DMS53 (cell line): ENCODE measurements around the gene CCSAP.
"Not testable (repeated sequence)": the region's sequence is repeated elsewhere in the genome, so short reads cannot be mapped to it uniquely, and the experiment has no call there.

Source experiments
- DNase-seq: peaks from one replicate; lab custom pipeline; 2025; lab: John Stamatoyannopoulos, UW

Gene CCSAP, protein sequence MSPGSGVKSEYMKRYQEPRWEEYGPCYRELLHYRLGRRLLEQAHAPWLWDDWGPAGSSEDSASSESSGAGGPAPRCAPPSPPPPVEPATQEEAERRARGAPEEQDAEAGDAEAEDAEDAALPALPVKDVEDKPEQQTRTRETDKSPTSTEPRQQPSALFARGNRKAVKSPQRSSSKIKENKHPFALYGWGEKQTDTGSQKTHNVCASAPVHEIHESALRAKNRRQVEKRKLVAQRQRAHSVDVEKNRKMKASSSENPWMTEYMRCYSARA

DNA sequence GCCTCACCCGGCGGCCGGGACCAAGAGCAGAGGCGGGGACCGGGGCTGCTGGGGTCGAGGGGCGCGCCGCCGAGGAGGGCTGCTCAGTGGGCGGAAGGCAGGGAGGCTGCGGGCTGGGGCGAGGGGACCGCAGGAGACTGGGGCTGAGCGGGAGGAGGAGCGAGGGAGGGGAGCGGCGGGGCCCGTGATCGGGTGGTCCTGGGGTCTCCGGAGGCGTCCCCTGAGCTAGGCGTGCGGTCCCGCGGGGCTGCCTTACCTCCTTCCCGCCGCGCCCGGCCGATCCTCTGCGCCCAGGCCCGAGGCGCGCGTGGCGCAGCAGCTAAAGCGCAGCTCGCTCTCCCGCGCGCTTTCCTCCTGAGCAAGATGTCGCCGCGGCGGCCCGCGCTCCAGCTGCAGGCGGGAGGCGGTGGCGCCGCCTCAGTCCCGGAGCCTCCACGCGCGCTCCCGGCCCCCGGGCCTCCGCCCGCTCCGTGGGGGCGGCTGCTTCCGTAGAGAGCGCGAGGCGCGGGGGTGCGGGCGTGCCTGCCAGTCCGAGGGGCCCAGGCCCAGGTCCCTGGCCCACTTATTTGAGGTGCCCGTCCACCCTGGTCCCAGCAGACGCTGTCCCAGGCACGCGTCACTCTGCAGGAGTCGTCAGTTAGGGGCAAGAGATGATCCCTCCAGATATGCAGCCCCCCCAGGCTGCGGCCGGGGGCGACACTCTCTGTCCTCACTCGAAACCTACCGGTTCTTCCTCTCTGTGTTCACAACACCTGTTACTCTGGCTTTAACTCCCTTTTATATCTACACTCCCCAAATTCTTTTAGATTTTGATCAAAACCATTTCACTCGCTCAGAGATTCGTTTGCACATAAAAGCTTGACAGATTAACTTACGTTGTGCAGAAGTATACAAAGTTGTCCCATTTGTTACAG is at the start of gene CCSAP:
Gene CCSAP (minus strand): TSS at position 392 of the 914 bp plus-strand sequence. CDS start 582 bp downstream, outside the sequence.
- peak; percentile 84 for DNase-seq

DNA sequence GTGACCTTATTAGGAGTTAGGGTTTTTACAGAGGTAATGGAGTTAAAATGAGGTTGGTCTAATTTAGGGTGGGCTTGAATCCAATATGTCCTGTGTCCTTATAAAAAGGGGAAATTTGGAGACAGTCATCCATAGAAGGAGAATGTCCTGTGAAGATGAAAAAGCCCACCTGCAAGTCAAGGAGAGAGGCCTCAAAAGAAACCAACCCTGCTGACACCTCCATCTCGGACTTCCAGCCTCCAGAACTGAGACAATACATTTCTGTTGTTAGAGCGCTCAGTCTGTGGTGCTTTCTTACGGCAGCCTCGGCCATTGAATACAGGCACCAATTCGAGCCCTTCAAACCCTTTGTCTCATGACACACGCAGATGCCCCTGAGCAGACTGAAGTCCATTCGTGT is 47.3 kb upstream of the CCSAP start:
- DNase-seq: no peak

DNA sequence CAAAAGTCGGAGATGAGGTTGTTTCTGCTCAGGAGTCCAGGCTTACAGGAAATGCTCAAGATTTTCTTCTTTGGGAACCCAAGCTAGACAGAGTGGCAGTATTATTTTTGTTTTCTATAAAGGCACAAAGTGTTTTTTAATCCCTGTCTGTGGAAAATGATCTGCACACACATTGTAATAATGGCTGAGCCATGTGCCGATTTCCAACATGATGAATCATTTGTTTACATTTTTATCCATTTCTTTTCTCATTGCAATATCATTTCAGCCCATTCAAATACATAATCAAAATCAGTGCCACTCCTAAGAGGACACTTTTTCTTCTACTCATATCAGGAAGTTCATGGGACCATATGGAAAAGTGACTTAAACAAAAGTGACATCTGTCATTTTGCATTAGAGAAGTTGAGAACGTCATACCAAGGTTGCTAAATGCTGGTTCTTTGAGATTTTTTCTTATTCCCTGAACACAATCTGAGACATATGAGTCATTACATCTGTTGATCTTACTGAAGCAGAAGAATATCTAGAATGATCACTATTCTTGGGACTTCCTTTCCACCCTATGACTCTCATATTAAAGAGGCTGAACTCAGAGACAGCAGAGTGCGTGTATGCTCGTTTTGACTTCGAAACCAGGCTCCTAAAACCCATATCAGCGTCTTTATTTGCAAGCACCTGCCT is 46.2 kb upstream of the CCSAP start:
- DNase-seq: no peak

DNA sequence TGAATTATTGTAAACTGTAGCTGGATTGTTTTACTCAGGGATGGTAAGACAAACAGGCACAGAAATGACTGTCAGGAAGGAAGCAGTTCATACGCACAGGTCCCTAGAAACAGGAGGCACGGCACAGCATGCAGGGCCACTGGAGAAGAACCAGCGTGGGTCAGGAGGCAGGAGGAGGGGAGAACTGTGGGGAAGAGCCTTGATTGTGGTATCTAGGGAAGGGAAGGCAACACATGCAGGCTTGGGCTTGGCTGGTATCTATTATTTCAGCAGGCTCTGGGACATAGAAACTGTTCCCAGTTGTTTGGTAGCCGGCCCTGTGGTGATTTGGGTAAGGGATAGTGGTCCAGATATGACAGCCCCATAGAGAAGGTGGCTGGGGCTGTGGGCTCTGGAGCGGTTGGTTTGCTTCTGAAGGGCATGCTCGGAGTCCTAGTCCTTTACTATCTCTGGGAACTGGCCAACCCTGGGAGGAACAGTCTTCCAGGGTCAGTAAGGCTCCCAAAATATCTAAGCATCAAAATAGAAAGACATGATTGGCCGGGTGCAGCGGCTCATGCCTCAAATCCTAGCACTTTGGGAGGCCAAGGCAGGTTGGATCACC is 43.1 kb upstream of the CCSAP start:
- no peak for DNase-seq

DNA sequence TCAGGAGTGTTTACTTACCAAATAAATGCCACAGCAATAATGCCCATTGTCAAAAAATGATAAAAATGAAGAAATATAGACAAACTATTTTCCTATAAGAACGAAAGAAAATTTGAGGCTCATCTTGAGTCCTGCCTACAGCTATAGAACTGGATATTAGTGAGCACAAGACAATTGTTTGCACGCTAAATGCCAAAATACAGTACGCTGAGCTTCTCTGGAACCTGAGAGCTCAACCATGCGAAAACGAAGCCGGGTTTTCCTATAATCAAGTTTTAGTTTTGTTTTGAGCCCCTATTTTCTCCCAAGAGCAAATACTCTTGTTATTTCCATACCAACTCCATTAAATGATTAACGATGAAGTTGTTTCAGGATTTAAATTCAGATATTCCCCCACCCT is 42.0 kb upstream of the CCSAP start:
- no peak for DNase-seq

DNA sequence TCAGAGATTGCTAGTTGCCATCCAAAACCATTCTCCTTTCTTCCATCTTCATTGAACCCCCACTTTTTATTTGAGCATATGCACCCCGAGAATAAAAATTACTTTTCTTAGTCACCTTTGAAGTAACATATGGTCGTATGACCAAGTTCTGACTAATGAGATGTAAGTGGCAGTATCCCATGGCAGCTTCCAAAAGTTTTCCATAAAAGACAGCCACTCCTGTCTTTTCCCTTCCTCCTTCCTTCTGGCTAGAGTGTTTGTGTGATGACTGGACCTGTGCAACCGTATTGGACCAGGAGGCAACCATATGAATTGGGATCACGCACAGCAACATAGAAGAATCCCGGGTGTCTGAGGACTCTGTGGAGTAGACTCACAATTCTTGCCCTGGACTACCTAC is 41.1 kb upstream of the CCSAP start:
- no peak for DNase-seq

DNA sequence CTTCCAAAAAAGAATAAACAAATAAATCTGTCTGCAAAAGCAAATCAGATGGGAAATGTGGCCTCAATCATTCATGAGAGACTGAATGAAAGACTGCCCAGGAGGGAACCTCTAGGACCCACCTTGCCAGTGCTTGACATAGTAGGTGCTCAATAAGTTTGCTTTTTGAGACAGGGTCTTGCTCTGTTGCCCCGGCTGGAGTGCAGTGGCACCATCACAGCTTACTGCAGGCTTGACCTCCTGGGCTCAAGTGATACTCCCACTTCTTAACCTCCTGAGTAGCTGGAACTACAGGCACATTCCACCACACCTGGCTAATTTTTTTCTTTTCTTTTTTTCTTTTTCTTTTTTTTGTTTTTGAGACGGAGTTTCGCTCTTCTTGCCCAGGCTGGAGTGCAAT is 40.3 kb upstream of the CCSAP start:
- DNase-seq: no peak

DNA sequence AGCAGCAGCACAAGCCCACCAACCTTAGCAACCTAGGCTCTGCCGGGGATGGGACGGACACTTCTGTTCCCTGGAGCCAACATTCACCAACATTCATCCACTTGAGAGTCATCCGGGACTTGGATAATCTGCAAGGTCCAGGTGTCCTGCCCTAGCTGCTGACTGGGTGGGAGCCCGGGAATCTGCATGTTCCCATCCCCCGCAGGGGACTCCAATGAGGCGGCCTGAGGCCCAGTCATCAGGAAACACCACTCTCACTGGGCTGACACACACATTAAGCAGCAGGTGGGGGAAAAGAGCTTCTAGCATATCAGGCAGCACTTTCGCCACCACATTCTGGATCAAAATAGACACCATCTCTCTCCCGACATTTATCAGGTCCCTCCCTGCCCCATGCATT is 38.4 kb upstream of the CCSAP start:
- no peak for DNase-seq

DNA sequence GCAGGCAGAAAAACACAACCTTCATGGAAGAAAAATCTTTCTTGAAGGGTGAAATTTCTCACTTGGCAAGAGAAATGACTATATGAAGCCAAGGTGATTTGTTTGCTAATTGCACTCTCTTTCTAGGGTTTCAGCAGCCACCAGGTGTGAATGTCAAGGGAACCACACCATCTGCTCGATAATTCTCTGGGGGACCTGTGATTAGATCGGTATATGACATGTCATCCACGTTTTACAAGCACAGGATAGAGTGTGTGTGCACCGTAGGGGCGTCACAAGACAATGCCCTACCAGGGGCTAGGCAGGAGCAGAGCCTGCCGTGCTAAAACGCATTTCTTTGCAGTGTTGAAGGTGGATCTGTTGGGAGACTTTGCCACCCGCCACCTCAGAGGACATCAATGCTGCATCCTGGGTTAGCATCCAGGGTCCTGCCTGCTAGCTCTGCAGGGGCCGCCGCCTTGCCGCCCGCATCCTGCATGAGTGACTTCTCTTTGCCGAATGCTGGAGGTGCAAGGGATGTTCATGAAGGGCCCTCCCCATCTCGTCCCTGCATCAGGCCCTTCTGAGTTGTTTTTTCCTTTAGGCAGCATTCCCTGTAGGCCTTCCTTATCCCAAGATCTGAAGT is 37.8 kb upstream of the CCSAP start:
- DNase-seq: no peak

DNA sequence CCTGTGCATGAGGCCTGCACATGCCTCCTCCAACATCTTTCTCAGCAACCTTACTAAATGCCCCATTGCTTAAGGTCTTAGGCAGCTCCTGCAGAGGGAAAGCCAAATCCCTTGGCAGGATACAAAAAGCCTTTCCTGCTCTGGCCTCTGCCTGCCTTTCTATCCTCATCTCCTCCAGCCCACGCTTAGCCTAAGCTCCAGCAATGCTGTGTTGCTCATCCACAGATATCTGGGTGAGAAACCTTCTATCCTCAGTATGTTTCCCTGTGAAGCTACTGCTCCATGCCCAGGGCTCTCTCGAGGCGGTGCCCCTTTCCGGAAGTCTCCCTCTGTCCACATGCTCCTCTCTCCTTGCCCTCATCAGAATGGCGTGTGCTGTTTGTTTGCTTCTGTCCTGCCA is 37.0 kb upstream of the CCSAP start:
- DNase-seq: peak; percentile 14

DNA sequence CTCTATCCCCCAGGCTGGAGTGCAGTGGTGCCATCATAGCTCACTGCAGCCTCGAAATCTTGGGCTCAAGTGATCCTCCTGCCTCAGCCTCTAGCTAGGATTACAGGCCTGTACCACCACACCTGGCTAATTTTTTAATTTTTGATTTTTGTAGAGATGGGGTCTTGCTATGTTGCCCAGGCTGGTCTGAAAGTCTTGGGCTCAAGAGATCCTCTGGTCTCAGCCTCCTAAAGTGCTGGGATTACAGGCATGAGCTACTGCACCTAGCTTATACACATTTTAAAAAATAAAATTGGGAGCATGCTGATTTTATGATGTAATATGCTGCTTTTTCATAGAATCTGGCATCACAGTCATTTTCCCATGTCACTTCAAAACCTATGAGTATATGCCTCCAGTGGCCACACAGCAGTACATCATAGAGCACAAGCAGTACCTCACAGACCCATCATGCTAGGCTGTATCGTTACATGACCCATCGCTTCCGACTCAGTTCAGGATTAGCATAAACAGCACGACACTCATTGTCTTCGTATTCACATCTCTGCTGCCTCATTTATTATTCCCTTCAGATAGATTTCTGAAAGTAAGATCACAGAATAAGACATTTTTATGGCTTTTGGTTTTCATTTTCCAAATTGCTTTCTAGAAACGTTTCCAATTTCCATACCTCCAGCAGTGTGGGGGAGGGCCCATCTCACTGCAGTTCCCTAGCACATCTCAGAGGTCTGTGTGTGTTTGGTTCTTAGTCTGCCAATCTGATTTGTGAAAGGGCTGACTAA is 35.9 kb upstream of the CCSAP start:
- DNase-seq: peak; percentile 10

DNA sequence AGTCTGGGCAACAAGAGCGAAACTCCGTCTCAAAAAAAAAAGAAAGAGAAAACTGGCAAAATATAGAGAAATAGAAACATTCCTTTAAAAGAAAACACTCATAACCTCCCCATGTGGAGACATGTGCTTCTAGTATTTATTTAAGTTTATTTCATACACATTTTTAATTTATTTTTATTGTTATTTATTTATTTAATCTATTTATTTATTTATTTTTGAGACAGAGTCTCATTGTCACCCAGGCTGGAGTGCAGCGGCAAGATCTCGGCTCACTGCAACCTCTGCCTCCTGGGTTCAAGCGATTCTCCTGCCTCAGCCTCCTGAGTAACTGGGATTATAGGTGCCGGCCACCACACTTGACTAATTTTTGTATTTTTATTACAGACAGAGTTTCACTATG is 35.2 kb upstream of the CCSAP start:
- DNase-seq: not testable (repeated sequence)

DNA sequence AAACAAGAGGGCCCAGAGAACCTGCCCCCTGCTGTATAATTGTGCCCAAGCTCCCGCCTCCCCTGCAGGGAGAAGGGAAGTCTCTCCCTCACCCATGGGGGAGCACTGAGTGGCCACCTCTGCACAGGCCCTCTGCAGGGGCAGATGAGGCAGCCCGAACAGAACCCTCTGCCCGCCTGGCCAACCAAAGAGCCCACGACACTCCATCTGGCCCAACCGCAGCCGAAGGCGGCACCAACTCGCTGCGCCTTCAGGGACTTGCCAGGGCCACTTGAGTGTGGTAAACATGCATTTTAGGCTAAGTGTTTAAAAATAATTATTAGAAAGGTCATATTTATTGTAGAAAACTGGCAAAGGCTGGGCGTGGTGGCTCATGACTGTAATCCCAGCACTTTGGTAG is 34.6 kb upstream of the CCSAP start:
- no peak for DNase-seq

DNA sequence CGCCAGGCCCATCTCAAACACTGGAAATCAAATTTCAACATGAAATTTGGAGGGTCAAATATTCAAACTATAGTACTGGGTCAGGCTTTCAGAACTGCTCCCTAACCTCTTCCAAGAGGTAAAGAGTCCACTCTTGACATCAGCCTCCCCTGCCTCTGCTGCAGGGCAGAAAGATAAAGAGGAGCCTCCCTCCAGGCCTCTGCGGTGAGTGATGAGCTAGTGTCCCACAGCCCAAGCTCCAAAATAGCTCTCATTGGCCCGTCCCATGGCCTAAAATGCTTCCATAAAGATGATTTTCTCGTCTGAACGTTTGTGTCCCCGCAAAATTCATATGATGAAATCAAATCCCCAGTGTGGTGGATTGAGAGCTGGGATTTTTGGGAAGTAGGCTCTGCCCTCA is 33.7 kb upstream of the CCSAP start:
- no peak for DNase-seq

DNA sequence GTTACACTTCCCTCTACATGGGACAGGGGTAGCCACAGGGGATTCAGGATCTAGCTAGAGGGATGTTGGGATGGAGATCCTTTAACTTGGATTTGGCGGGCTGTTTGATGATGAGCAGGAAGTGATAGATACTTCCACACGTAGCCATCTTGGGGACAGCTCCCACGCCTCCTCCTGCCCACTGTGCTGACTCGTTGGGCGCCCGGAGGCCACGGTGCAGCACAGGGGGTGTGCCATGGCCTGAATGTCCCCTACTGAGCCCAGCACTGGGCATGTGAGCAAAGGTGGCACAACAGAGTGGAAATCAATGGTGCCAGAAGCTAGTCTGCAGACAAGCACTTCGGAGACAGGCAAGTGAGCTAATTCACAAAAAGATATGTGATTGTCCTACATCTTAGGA is 31.6 kb upstream of the CCSAP start:
- DNase-seq: no peak

DNA sequence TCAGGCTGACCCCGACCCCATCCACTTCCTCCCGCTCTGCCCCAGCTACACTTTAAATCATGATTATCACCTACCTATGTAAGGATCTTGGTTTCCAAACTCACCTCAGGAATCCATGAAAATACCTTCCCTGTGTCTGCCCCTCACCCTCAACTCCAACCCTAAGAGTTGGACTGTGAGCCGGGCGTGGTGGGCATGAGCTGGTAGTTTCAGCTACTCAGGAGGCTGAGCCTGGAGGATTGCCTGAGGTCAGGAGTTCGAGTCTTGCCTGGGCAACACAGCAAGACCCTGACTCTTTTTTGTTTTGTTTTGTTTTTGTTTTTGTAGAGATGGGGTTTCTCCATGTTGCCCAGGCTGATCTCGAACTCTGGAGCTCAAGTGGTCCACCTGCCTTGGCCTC is 30.5 kb upstream of the CCSAP start:
- no peak for DNase-seq

DNA sequence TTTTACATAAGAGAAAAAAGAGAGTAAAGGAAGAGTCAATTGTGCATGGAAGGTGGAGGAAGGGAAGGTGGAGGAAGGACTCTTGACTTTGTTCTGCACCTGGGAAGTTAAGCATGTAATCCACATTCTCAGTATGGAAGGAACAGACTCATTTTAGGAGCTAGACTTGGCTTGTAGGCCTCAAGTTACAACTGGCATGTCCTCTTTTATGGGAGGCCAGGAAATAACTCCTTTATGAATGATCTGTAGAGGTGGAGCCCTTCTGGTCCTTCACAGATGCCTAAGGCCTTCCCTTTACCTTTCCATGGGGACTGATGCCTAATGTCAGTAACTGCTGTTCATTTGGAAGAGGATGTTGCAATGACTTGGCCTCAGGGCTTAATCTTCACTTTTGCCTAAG is 29.4 kb upstream of the CCSAP start:
- DNase-seq: no peak

DNA sequence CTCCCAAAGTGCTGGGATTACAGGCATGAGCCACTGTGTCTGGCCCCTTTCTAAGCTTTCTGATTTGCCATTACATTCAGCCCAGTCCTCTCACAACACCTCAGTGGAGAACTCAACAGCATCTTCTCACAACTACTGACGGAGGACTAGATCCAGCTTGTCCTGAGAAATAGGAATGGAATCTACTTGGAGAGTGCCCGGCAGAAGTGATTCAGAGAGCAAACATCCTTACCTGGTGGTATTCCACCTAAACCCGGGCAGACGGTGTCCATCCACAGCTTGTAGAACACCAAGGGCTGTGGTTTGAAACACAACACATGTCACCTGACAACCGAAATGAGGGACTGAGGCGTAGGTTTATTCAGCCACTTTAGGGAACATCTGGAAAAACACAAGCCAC is 28.8 kb upstream of the CCSAP start:
- no peak for DNase-seq

DNA sequence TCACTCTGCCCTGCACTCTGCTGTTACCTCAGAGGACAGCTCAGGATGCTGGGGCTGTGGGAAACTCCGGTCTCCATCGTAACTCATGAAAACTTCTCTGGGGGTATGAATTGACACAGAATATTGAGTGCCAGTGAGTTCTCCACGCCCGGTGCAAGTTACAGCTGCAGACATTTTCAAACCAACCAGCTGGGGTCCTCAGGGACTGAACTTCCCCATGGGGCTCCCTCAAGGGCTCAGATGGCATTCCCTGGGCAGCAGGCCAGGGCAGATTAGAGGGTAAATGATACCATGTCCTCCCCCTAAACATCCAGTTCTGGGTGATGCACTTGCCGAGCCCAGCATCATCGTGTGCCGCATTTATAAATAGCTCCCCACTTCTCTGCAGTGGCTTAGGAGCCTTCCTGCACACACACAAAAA is 27.8 kb upstream of the CCSAP start:
- no peak for DNase-seq

DNA sequence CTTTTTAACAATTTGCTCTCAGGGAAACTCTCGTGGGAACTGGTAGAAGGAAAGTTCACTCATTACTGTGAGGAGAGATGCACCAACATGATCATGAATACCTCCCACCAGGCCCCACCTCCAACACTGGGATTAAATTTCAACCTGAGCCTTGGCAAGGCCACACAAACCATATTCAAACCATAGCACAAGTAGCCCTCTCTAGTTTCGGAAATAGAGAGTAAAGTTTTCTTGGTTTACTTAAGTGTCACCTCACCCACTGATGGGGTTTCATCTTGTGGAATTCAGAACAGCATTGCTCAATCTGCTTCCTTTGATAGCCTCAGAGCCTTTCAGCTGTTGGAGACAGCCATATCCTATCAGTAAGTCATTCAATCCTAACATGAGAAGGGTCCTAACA is 25.5 kb upstream of the CCSAP start:
- no peak for DNase-seq

DNA sequence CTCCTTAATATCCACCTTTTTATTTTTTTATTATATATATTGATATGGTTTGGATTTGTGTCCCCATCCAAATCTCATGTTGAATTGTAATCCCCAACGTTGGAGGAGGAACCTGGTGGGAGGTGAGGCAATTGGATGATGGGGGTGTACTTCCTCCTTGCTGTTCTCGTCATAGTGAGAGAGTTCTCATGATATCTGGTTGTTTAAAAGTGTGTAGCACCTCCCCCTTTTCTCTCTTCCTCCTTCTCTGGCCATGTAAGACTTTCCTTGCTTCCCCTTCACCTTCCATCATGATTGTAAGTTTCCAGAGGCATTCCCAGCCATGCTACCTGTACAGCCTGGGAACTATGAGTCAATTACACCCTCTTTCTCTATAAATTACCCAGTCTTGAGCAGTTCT is 22.7 kb upstream of the CCSAP start:
- no peak for DNase-seq
